ENCODE results near the gene TFDP2.

GRCh38 chr3:141898908-141899307 lies 250.4 kb downstream of the TFDP2 start:
- no peak for TF ChIP-seq CTCF (conservative IDR thresholded peaks at IDR 0.05; ENCODE audit: low read length)
- no peak for TF ChIP-seq EZH2phosphoT487 (IDR thresholded peaks at IDR 0.05; ENCODE audit: borderline replicate concordance, low read depth, low read length)
